IMR-90 (cell line): ENCODE measurements around the gene HAVCR1. TPM values are rescaled to one million over a fixed set of nuclear protein-coding genes. Genes with fewer than 3 reads are reported as not detected.

Experiments used
- ATAC-seq: fragments of 200-7000 bp; cut with Tn5 transposase; 2 replicates; pipeline ENCODE4 v1.9.1; 2020; ENCODE audit warnings: low read depth, mild to moderate bottlenecking, moderate library complexity
- BruUV-seq: library from RNA; stranded (reverse); fragments of 400-500 nt; replicated peaks from 2 replicates; lab custom pipeline; 2021; lab: Mats Ljungman, UMichigan
- CTCF ChIA-PET: fragments of 300-600 bp; formaldehyde crosslinking; extraction: SDS; loops from one replicate; lab custom pipeline; 2021; ENCODE audit warnings: antibody characterized with exemption; lab: Yijun Ruan, JAX
- POLR2A ChIA-PET: fragments of 300-600 bp; sonication (Branson Sonifier 250); formaldehyde crosslinking; loops from one replicate; lab custom pipeline; 2022; ENCODE audit warnings: antibody characterized with exemption; ENCODE audit not compliant: unreplicated experiment; lab: Charles Lee
- DNase-seq: peaks from one replicate; pipeline ENCODE4 v3.0.0; 2013
- H2AFZ ChIP-seq: replicated peaks from 2 replicates; pipeline ENCODE3; 2013; ENCODE audit warnings: low read length, mild to moderate bottlenecking; ENCODE audit not compliant: poor library complexity
- H2AK5ac ChIP-seq: 2 replicates; pipeline ENCODE4 v1.6.1; 2013; ENCODE audit warnings: low read depth, low read length, inconsistent platforms
- H2AK9ac ChIP-seq: replicated peaks from 2 replicates; pipeline ENCODE3; 2013; ENCODE audit warnings: mild to moderate bottlenecking, low read depth, low read length, moderate library complexity; ENCODE audit not compliant: poor library complexity
- H2BK120ac ChIP-seq: 2 replicates; pipeline ENCODE4 v1.6.1; 2013; ENCODE audit warnings: low read depth, low read length, inconsistent platforms
- H2BK15ac ChIP-seq: 3 replicates; pipeline ENCODE4 v1.6.1; 2013; ENCODE audit warnings: low read depth, low read length, inconsistent platforms
- H2BK20ac ChIP-seq: 2 replicates; pipeline ENCODE4 v1.6.1; 2013; ENCODE audit warnings: low read depth, mild to moderate bottlenecking, inconsistent platforms, low read length, moderate library complexity
- H2BK5ac ChIP-seq: 2 replicates; pipeline ENCODE4 v1.6.1; 2013; ENCODE audit warnings: mild to moderate bottlenecking, low read depth, low read length, inconsistent platforms; ENCODE audit not compliant: poor library complexity, severe bottlenecking
- H3K14ac ChIP-seq: replicated peaks from 2 replicates; pipeline ENCODE4 v1.6.1; 2013; ENCODE audit warnings: low read depth, low read length, inconsistent platforms
- H3K18ac ChIP-seq: 2 replicates; pipeline ENCODE4 v1.6.1; 2013; ENCODE audit warnings: low read depth, low read length, control low read depth
- H3K23ac ChIP-seq: 2 replicates; pipeline ENCODE4 v1.6.1; 2013; ENCODE audit warnings: low read depth, low read length, inconsistent platforms
- H3K27ac ChIP-seq: 2 replicates; pipeline ENCODE4 v1.5.1; 2013; ENCODE audit warnings: mild to moderate bottlenecking, control low read depth, low read length; ENCODE audit not compliant: insufficient read depth
- H3K27me3 ChIP-seq: 2 replicates; pipeline ENCODE4 v1.6.1; 2013; ENCODE audit warnings: low read length; ENCODE audit not compliant: control insufficient read depth, insufficient read depth
- H3K36me3 ChIP-seq: 2 replicates; pipeline ENCODE4 v1.6.1; 2013; ENCODE audit warnings: low read length, mixed read lengths; ENCODE audit not compliant: control insufficient read depth, insufficient read depth
- H3K4ac ChIP-seq: 2 replicates; pipeline ENCODE4 v1.6.1; 2013; ENCODE audit warnings: low read depth, low read length, inconsistent platforms
- H3K4me1 ChIP-seq: 2 replicates; pipeline ENCODE4 v1.6.1; 2013; ENCODE audit warnings: low read length, mixed read lengths; ENCODE audit not compliant: control insufficient read depth, insufficient read depth
- H3K4me2 ChIP-seq: 2 replicates; pipeline ENCODE4 v1.6.1; 2013; ENCODE audit warnings: low read depth, mild to moderate bottlenecking, control low read depth, low read length, moderate library complexity
- H3K4me3 ChIP-seq: 2 replicates; pipeline ENCODE4 v1.5.1; 2013; ENCODE audit warnings: low read depth, mild to moderate bottlenecking, control low read depth, low read length, moderate library complexity; ENCODE audit not compliant: insufficient read depth
- H3K56ac ChIP-seq: 2 replicates; pipeline ENCODE4 v1.6.1; 2013; ENCODE audit warnings: low read length, inconsistent platforms; ENCODE audit not compliant: insufficient read depth; ENCODE audit errors: extremely low read depth
- H3K79me1 ChIP-seq, 2 experiments: 2 replicates each; pipeline ENCODE4 v1.6.1; 2013; ENCODE audit warnings: low read length in 2 of 2, inconsistent platforms in 1 of 2, low read depth in 1 of 2
- H3K9ac ChIP-seq: 2 replicates; pipeline ENCODE4 v1.6.1; 2013; ENCODE audit warnings: low read depth, low read length, control low read depth
- H3K9me1 ChIP-seq: 2 replicates; pipeline ENCODE4 v1.6.1; 2013; ENCODE audit warnings: low read length, inconsistent platforms; ENCODE audit not compliant: insufficient read depth
- H3K9me3 ChIP-seq: 2 replicates; pipeline ENCODE4 v1.6.1; 2013; ENCODE audit warnings: low read length; ENCODE audit not compliant: control insufficient read depth, insufficient read depth
- H4K20me1 ChIP-seq: 2 replicates; pipeline ENCODE4 v1.6.1; 2013; ENCODE audit warnings: low read length, inconsistent platforms; ENCODE audit not compliant: insufficient read depth
- H4K5ac ChIP-seq: 2 replicates; pipeline ENCODE4 v1.6.1; 2013; ENCODE audit warnings: mild to moderate bottlenecking, low read depth, low read length, control low read depth
- H4K8ac ChIP-seq, 2 experiments: 2 replicates each; pipeline ENCODE4 v1.6.1; 2013; ENCODE audit warnings: low read depth in 2 of 2, low read length in 2 of 2, control low read depth in 1 of 2, inconsistent platforms in 1 of 2
- H4K91ac ChIP-seq: 2 replicates; pipeline ENCODE4 v1.6.1; 2013; ENCODE audit warnings: low read depth, low read length, inconsistent platforms; ENCODE audit not compliant: insufficient read depth
- CEBPB ChIP-seq: IDR thresholded peaks from 2 replicates; pipeline ENCODE4 v1.6.1; 2012; ENCODE audit warnings: low read depth, low read length, improper control_type of control experiment
- ELK1 ChIP-seq: fragments of 150-350 bp; IDR thresholded peaks from 2 replicates; pipeline ENCODE4 v1.6.1; 2016; ENCODE audit warnings: low read depth, mild to moderate bottlenecking, low read length, moderate library complexity, borderline replicate concordance
- FOS ChIP-seq: fragments of 150-350 bp; IDR thresholded peaks from 2 replicates; pipeline ENCODE4 v1.6.1; 2016; ENCODE audit warnings: low read depth, low read length
- MAFK ChIP-seq: IDR thresholded peaks from 2 replicates; pipeline ENCODE4 v1.6.1; 2012; ENCODE audit warnings: low read depth, low read length, improper control_type of control experiment
- MAZ ChIP-seq: IDR thresholded peaks from 2 replicates; pipeline ENCODE4 v1.6.1; 2012; ENCODE audit warnings: low read depth, mild to moderate bottlenecking, low read length, improper control_type of control experiment, moderate library complexity, borderline replicate concordance
- MXI1 ChIP-seq: IDR thresholded peaks from 2 replicates; pipeline ENCODE4 v1.6.1; 2012; ENCODE audit warnings: low read depth, mild to moderate bottlenecking, low read length, moderate library complexity, borderline replicate concordance
- NFE2L2 ChIP-seq: fragments of 150-350 bp; IDR thresholded peaks from 2 replicates; pipeline ENCODE4 v1.6.1; 2016; ENCODE audit warnings: low read depth, mild to moderate bottlenecking, low read length
- POLR2A ChIP-seq: IDR thresholded peaks from 2 replicates; pipeline ENCODE4 v1.6.1; 2012; ENCODE audit warnings: mild to moderate bottlenecking, low read depth, low read length
- RCOR1 ChIP-seq: IDR thresholded peaks from 2 replicates; pipeline ENCODE4 v1.6.1; 2012; ENCODE audit warnings: mild to moderate bottlenecking, low read length, improper control_type of control experiment; ENCODE audit not compliant: insufficient replicate concordance
- WGBS, 2 experiments: methylation state at CpG; one replicate each; pipeline versions ENCODE4 v1.1.5 to v1.1.7; 2013; ENCODE audit warnings: missing lambda C conversion rate in 2 of 2; ENCODE audit not compliant: insufficient read length in 1 of 2; ENCODE audit errors: extremely low coverage in 2 of 2; 5-methylcytosine and 5-hydroxymethylcytosine counted together
- dilution Hi-C: fragments of 300-500 bp; cut with HindIII; formaldehyde crosslinking; loops from one replicate; pipeline ENCODE4 v1.14.3; 2018; ENCODE audit warnings: low sequenced_read_pairs; ENCODE audit not compliant: unreplicated experiment
- in situ Hi-C: fragments of 300-500 bp; cut with MboI; formaldehyde crosslinking; loops from 3 replicates; pipeline ENCODE4 v1.14.3; 2019; ENCODE audit warnings: low sequenced_read_pairs, inconsistent platforms, mixed read lengths
- intact Hi-C: fragments of 100-400 bp; cut with micrococcal nuclease; formaldehyde crosslinking; loops from 2 replicates; pipeline ENCODE4 v1.10.0; 2022
- polyA plus RNA-seq, 3 experiments: library from polyadenylated mRNA; depleted of rRNA; stranded (reverse); fragments of >200 nt; gene quantifications; 2 replicates each; pipeline ENCODE4 v1.2.3, GENCODE V29; 2012; ENCODE audit warnings: low replicate concordance in 1 of 3
- total RNA-seq: library from RNA; depleted of rRNA; stranded (reverse); fragments of >200 nt; gene quantifications from 2 replicates; pipeline ENCODE4 v1.2.3, GENCODE V29; 2012

HAVCR1 gene
- total and polyA plus RNA-seq, 2 of the 4 experiments (the other 2 are of a cell fraction), result not detected

GRCh38 chr5:157038568-157039187 is 20.2 kb downstream of the HAVCR1 start:
- Histone ChIP-seq H2BK5ac (no peak overlapping the region), H3K4ac (no peak overlapping the region), H3K4me2 (no peak overlapping the region), H3K27ac (no peak overlapping the region), H4K5ac (no peak overlapping the region), H4K91ac (no peak overlapping the region), H3K56ac (no peak overlapping the region), H2BK20ac (no peak overlapping the region), H3K9me1 (no peaks in the 10 kb centered on the region), H3K23ac (no peak overlapping the region), H3K18ac (no peak overlapping the region), H4K8ac (no peak overlapping the region), H3K27me3 (no peaks in the 10 kb centered on the region), H3K36me3 (no peaks in the 10 kb centered on the region), H2AFZ (no peak overlapping the region), H2AK9ac (no peak overlapping the region), H2BK120ac (no peak overlapping the region), H2AK5ac (no peak overlapping the region), H3K14ac (no peak overlapping the region), H3K4me3 (no peak overlapping the region), H3K79me1 (no peaks in the 10 kb centered on the region), H3K9ac (no peak overlapping the region), H4K20me1 (no peaks in the 10 kb centered on the region), H2BK15ac (no peak overlapping the region), H3K9me3 (no peaks in the 10 kb centered on the region), H3K4me1 (no peaks in the 10 kb centered on the region)
- no peak for TF ChIP-seq RCOR1
- TF ChIP-seq NFE2L2, result no peak
- TF ChIP-seq MXI1, result no peak
- TF ChIP-seq POLR2A, result no peak
- TF ChIP-seq MAZ, result no peak
- no peak for TF ChIP-seq CEBPB
- no peak for TF ChIP-seq ELK1
- TF ChIP-seq FOS, result no peak
- no peak for TF ChIP-seq MAFK
- ATAC-seq (no peak), DNase-seq (no peak)
- dilution Hi-C loops (no loop called here), in situ Hi-C loops (no loop called here), intact Hi-C loops (no loop called here)
- ChIA-PET POLR2A (no interaction called here), CTCF (interaction anchor here (1.5 kb wide), 1 partner anchor 28 kb away, joined by 3 read pairs; no protein-coding TSS in a partner anchor)
- BruUV-seq, result no TSS peak
- WGBS, 2 experiments, result no CpG with 5 or more reads among the region's 5 CpGs
